Measurements from ENCODE around the gene CDK19.

CDK19 gene

DNA sequence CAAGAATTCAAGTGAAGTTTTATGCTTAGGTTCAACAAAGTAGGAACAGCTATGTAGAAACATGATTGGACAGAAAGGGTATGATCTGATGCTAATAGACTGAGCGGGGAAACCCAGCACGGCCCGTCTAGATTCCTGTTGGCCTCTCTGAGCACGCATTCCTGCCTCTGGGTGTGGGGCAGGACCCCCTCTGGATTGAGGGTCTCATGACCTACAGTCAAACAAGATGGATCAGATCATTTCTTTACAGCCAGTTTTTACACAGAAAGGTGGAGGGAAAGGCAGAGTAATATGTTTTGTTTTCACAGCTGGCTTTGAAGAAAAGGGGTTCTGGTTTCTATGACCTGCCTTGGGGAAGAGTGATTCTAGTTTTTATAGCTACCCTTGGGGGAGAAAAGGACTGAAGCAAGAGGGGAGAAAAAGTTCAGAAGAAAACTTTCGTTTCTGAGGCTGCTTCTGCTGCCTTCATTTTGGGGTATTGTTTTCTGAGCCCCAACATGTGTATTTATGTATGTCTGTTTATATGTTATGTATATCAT, 239.3 kb downstream of the CDK19 start:
- DNase-seq (ENCODE audit: low read depth) = no peak

- DNase-seq (ENCODE audit: low read depth) = no peak
Observed at GRCh38 chr6:110574817-110575216, 240.5 kb downstream of the CDK19 start.

DNA sequence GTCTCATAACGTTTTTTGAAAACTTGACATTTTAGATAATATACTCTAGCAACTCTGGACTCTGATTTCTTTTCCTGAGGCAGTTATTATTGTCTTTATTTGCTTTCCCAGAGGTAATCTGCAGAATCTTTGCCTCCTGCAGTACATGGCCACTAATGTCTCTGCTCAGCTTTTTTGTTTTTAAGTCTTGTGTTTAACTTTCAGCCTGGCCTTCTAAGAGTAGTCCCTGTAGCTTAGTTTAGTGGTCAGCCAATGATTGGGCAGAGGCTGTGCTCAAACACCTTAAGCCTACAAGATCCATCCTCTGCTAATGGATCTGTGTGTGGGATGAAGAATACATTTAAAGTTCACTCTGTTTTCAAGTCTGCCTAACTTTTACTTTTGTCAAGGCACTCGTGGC, 241.7 kb downstream of the CDK19 start:
- no peak for DNase-seq (ENCODE audit: low read depth)

GRCh38 chr6:110573136-110573535, 242.1 kb downstream of the CDK19 start:
- no peak for DNase-seq (ENCODE audit: low read depth)

- DNase-seq (ENCODE audit: low read depth) = no peak
Observed at GRCh38 chr6:110567957-110568696, 247.1 kb downstream of the CDK19 start.

- no peak for DNase-seq (ENCODE audit: low read depth)
Observed at GRCh38 chr6:110566346-110567125, 248.7 kb downstream of the CDK19 start.

- DNase-seq (ENCODE audit: low read depth) = no peak
Observed at GRCh38 chr6:110564703-110565421, 250.4 kb downstream of the CDK19 start.

DNA sequence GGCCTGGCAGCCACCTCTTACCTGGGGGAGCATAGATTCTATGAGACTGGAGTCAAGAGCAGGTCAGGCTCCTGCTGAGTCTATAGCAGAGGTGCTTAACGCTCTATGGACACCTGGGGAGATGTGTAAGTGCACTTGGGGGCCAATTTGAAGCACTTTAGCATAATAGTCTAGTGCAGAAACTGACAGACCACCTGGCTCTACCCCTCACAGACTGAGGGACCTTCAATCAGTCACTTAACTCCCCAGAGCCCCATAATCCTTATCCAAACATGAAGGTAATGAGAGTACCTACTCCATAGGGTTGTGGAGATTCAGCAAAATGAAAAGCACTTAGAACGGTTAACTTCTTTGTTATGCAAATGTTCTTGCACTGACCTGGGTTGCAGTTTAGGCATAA, 251.6 kb downstream of the CDK19 start:
- DNase-seq (ENCODE audit: low read depth) = no peak

DNA sequence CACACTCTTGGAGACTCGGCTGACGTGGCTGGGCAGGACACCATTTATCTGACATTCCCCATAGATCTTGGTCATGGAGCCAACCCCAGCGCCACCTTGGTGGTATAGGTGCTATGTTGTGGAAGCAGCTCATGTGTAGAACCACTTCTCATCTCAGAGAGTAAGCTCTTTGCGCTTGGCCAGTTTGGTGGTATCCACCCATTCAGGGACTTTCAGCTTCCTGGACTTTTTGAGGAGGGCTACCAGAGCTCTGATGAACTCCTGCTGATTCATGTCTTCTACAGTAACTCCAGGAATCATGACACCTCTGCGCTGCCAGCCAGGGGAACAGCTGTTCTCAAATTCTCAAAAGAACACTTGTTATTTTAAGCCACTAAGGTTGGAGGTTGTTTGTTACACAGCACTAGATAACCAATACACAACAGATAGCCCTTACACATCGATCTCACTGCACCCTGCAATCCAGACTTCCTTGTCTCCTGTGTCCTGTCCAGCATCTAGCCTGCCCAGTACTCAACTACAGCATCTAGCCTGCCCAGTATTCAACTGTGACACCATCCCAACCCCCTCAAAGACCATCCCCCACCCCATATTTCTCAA, 252.9 kb downstream of the CDK19 start:
- DNase-seq (ENCODE audit: low read depth) = no peak

GRCh38 chr6:110561696-110562095, 253.6 kb downstream of the CDK19 start:
- DNase-seq (ENCODE audit: low read depth) = no peak

- no peak for DNase-seq (ENCODE audit: low read depth)
Observed at GRCh38 chr6:110561008-110561396, 254.3 kb downstream of the CDK19 start.

GRCh38 chr6:110560239-110561007, 254.8 kb downstream of the CDK19 start:
- no peak for DNase-seq (ENCODE audit: low read depth)

Data from fibroblast of the conjunctiva (primary cell).